ENCODE results near the gene MAP3K21. TPM values are rescaled to one million over a fixed set of nuclear protein-coding genes. Genes with fewer than 3 reads are reported as not detected.

MAP3K21 gene
- total RNA-seq, 1 donor from 2014 or later: 5.4 TPM

DNA sequence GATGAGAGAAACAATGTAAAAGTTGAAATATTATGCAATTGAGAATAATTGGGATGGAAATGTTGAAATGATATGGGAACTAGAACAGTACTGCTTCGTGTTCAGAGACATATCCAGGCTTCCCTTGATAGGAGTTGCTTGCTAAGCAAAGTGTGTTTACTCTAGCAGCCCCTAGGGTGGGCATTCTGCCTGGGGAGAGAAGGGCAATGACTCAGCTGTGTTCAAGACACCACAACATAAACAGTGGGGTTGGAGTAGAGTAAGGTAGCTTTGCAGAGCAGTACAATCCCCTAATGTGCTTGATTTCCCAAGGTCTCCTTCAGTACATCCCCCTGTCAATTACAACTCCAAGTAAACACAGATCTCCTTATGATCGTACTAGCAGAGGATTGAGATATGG, 27.2 kb upstream of the MAP3K21 start:
- Histone ChIP-seq H3K9ac (no peak overlapping the region), H3K4me1 (no peaks in the 10 kb centered on the region), H3F3A (ENCODE audit: low read depth) (no peaks in the 10 kb centered on the region), H3K79me2 (ENCODE audit: low read depth) (no peaks in the 10 kb centered on the region), H3K4me3 (no peak overlapping the region), H4K20me1 (ENCODE audit: low read depth) (no peaks in the 10 kb centered on the region), H3K9me3 (ENCODE audit: low read depth) (no peaks in the 10 kb centered on the region), H2AFZ (replicated peaks) (no peak overlapping the region), H3K4me2 (no peak overlapping the region), H3K36me3 (no peaks in the 10 kb centered on the region), H3K27me3 (no peaks in the 10 kb centered on the region), H3K27ac (no peak overlapping the region)
- Mint-ChIP-seq H3K4me1 (peaks cover 5% of the 10 kb centered on the region), H3K9me3 (no peaks in the 10 kb centered on the region), H3K27ac (no peak overlapping the region), H3K4me3 (no peak overlapping the region), H3K27me3 (ENCODE audit: insufficient read depth, low read depth) (peaks cover 2% of the 10 kb centered on the region), H3K36me3 (no peaks in the 10 kb centered on the region)
- DNase-seq (ENCODE audit: low spot score): no peak
- TF ChIP-seq EZH2phosphoT487 (IDR thresholded peaks at IDR 0.05): no peak
- TF ChIP-seq, protein P1, sequence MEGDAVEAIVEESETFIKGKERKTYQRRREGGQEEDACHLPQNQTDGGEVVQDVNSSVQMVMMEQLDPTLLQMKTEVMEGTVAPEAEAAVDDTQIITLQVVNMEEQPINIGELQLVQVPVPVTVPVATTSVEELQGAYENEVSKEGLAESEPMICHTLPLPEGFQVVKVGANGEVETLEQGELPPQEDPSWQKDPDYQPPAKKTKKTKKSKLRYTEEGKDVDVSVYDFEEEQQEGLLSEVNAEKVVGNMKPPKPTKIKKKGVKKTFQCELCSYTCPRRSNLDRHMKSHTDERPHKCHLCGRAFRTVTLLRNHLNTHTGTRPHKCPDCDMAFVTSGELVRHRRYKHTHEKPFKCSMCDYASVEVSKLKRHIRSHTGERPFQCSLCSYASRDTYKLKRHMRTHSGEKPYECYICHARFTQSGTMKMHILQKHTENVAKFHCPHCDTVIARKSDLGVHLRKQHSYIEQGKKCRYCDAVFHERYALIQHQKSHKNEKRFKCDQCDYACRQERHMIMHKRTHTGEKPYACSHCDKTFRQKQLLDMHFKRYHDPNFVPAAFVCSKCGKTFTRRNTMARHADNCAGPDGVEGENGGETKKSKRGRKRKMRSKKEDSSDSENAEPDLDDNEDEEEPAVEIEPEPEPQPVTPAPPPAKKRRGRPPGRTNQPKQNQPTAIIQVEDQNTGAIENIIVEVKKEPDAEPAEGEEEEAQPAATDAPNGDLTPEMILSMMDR (IDR thresholded peaks at IDR 0.05): no peak
- no peak for TF ChIP-seq EZH2 (IDR thresholded peaks at IDR 0.05)

DNA sequence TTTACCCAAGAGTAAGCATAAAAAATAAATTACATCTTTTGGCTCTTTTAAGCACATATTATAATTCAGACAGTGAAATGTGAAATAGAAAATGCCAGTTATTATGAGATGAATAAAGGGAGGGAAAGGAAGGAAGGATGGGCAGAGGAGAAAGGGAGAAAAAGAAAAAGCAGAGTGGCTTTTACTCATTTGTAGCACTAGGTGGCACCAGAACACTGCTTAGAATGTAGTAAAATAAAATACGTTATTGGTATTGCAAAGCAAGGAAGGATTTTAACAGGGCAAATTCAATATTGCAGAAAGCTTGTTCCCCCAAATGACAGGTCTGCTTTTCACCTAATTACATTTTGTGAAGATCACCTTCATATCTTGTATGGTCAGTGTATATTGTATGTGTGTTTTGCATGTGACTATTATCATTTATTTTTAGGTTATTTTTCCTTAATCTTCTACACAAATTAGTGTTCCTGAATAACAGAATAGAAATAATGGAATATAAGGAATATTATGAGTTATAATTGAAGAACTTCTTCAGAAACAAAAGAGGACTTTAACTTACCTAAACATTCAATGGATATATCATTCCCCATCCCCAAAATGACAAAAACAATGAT, 22.9 kb upstream of the MAP3K21 start:
- Mint-ChIP-seq H3K27me3 (ENCODE audit: insufficient read depth, low read depth) (no peaks in the 10 kb centered on the region), H3K27ac (no peak overlapping the region), H3K9me3 (peaks cover 4% of the 10 kb centered on the region), H3K36me3 (no peaks in the 10 kb centered on the region), H3K4me1 (no peaks in the 10 kb centered on the region), H3K4me3 (no peak overlapping the region)
- no peak overlapping the region for H3K9ac ChIP-seq
- H3K79me2 ChIP-seq (ENCODE audit: low read depth): no peaks in the 10 kb centered on the region
- H3K4me2 ChIP-seq: no peak overlapping the region
- no peak overlapping the region for H3K27ac ChIP-seq
- no peak overlapping the region for H3K4me3 ChIP-seq
- H4K20me1 ChIP-seq (ENCODE audit: low read depth): no peaks in the 10 kb centered on the region
- DNase-seq (ENCODE audit: low spot score): peak; percentile 42
- H3K4me1 ChIP-seq: no peaks in the 10 kb centered on the region
- no peaks in the 10 kb centered on the region for H3K27me3 ChIP-seq
- TF ChIP-seq, protein P1 (IDR thresholded peaks at IDR 0.05): peak; percentile 86
- no peak for TF ChIP-seq EZH2phosphoT487 (IDR thresholded peaks at IDR 0.05)
- no peak overlapping the region for H2AFZ ChIP-seq (replicated peaks)
- H3K36me3 ChIP-seq: no peaks in the 10 kb centered on the region
- H3K9me3 ChIP-seq (ENCODE audit: low read depth): no peaks in the 10 kb centered on the region
- H3F3A ChIP-seq (ENCODE audit: low read depth): no peaks in the 10 kb centered on the region

DNA sequence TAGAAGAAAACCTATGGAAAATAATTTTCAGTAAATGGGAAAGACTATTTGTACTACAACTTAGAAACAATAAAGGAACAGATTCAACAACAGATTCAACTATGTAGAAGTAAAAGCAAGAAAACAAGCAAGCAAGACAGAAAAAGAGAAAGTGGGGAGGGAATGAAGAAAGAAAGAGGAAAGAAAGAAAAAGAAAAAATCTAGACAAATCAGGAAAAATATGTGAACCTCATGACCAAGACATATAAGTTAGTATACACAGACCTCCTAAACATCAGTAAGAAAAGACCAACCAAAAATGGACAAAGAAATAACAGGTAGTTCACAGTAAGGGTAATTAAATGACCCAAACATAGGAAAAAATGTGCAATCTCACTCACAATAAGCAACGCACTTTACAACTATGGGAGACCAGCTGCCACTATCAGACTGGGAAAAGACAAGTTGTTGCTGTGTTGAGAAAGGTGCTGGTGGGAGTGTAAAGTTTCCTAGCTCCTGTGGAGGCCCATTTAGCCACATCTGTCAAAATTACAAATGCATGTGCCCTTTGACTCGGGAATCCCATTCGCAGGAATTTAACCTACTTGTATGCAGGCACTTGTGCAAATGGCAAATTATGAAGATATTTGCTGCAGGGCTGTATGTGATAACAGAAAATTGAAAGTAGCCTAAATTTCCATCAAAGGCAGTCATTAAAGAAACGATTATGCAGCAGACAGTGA, 13.9 kb upstream of the MAP3K21 start:
- DNase-seq (ENCODE audit: low spot score): no peak
- no peaks in the 10 kb centered on the region for H3K79me2 ChIP-seq (ENCODE audit: low read depth)
- no peak overlapping the region for H2AFZ ChIP-seq (replicated peaks)
- H3K4me1 Mint-ChIP-seq: no peaks in the 10 kb centered on the region
- H3K4me3 ChIP-seq: no peak overlapping the region
- H3K4me2 ChIP-seq: no peak overlapping the region
- H3K36me3 ChIP-seq: no peaks in the 10 kb centered on the region
- no peaks in the 10 kb centered on the region for H3K27me3 ChIP-seq
- no peaks in the 10 kb centered on the region for H3K9me3 ChIP-seq (ENCODE audit: low read depth)
- H3K9ac ChIP-seq: no peak overlapping the region
- TF ChIP-seq EZH2 (IDR thresholded peaks at IDR 0.05): no peak
- TF ChIP-seq, protein P1 (IDR thresholded peaks at IDR 0.05): no peak
- TF ChIP-seq EZH2phosphoT487 (IDR thresholded peaks at IDR 0.05): no peak
- no peaks in the 10 kb centered on the region for H3K4me1 ChIP-seq
- H3K27ac Mint-ChIP-seq: no peak overlapping the region
- no peaks in the 10 kb centered on the region for H3K36me3 Mint-ChIP-seq
- H3K27me3 Mint-ChIP-seq (ENCODE audit: insufficient read depth, low read depth): peaks cover 2% of the 10 kb centered on the region
- no peak overlapping the region for H3K27ac ChIP-seq
- no peaks in the 10 kb centered on the region for H3F3A ChIP-seq (ENCODE audit: low read depth)
- no peaks in the 10 kb centered on the region for H4K20me1 ChIP-seq (ENCODE audit: low read depth)
- H3K9me3 Mint-ChIP-seq: no peaks in the 10 kb centered on the region
- no peak overlapping the region for H3K4me3 Mint-ChIP-seq
